Left ventricle myocardium superior (tissue), 1 donor: ENCODE data around the gene LETM1. TPM values are rescaled to one million over a fixed set of nuclear protein-coding genes. Genes with fewer than 3 reads are reported as not detected.

Experiments used
- ATAC-seq: fragments of 200-7000 bp; cut with Tn5 transposase; one replicate; pipeline ENCODE4 v1.9.1; 2020; ENCODE audit warnings: mild to moderate bottlenecking, moderate library complexity
- DNase-seq: peaks from one replicate; pipeline ENCODE4 v3.0.0-alpha.2; 2020
- intact Hi-C: fragments of 100-400 bp; cut with micrococcal nuclease; formaldehyde crosslinking; loops from one replicate; pipeline ENCODE4 v1.11.0; 2022
- total RNA-seq: library from RNA; stranded (reverse); fragmentation: NEBNext Ultra II Directional; extraction: Animal tissue kit (Norgen Biotek cat#: 25700); gene quantifications from one replicate; pipeline ENCODE4 v1.2.1, GENCODE V29; 2021
- donor health status: DM: no; HTN: yes; CAD: no; lungs with severe emphysema.

Gene LETM1
- total RNA-seq, 1 donor from 2014 or later: 46.2 TPM

GRCh38 chr4:1874201-1874600, 18.2 kb upstream of the LETM1 start:
- ATAC-seq (no peak), DNase-seq (no peak)
- intact Hi-C loops: no loop called here

- no peak for DNase-seq
- ATAC-seq: no peak
- intact Hi-C loops: no loop called here
Observed at GRCh38 chr4:1873776-1874175, 17.8 kb upstream of the LETM1 start.

- no peak for ATAC-seq
- DNase-seq: no peak
- intact Hi-C loops: no loop called here
Observed at GRCh38 chr4:1873291-1873690, 17.3 kb upstream of the LETM1 start.

GRCh38 chr4:1872870-1873269, 16.9 kb upstream of the LETM1 start:
- intact Hi-C loops: no loop called here
- no peak for ATAC-seq

GRCh38 chr4:1871471-1872021, 15.6 kb upstream of the LETM1 start:
- peak; percentile 2 for ATAC-seq
- no peak for DNase-seq
- intact Hi-C loops: no loop called here

More at GRCh38 chr4:1872870-1873269, 16.9 kb upstream of the LETM1 start:
- DNase-seq: no peak

- peak; percentile 87 for ATAC-seq
- intact Hi-C loops: no loop called here
- DNase-seq: peak; percentile 94
Observed at GRCh38 chr4:1870578-1871443, 14.9 kb upstream of the LETM1 start, which contains the start of gene NSD2. Gene NSD2 (plus strand): TSS chr4:1871393. CDS start chr4:1900655, 29,262 bp downstream.

GRCh38 chr4:1870328-1870577, 14.3 kb upstream of the LETM1 start:
- intact Hi-C loops: no loop called here
- peak; percentile 91 for DNase-seq
- ATAC-seq: peak; percentile 84

- ATAC-seq (no peak), DNase-seq (no peak)
- intact Hi-C loops: no loop called here
Observed at GRCh38 chr4:1869530-1870327, 13.8 kb upstream of the LETM1 start.

- ATAC-seq (no peak), DNase-seq (no peak)
- intact Hi-C loops: no loop called here
Observed at GRCh38 chr4:1868912-1869311, 13.0 kb upstream of the LETM1 start.

GRCh38 chr4:1868293-1868692, 12.3 kb upstream of the LETM1 start:
- intact Hi-C loops: no loop called here
- ATAC-seq: no peak
- no peak for DNase-seq

- intact Hi-C loops: no loop called here
- DNase-seq: no peak
- ATAC-seq: no peak
Observed at GRCh38 chr4:1866189-1866661, 10.3 kb upstream of the LETM1 start.

GRCh38 chr4:1864076-1865008, 8.4 kb upstream of the LETM1 start:
- intact Hi-C loops: no loop called here
- ATAC-seq (no peak), DNase-seq (no peak)

- intact Hi-C loops: no loop called here
- DNase-seq (no peak), ATAC-seq (no peak)
Observed at GRCh38 chr4:1863297-1864033, 7.5 kb upstream of the LETM1 start.

- DNase-seq: no peak
- intact Hi-C loops: no loop called here
- ATAC-seq: no peak
Observed at GRCh38 chr4:1862961-1863296, 7.0 kb upstream of the LETM1 start.

- DNase-seq (no peak), ATAC-seq (no peak)
- intact Hi-C loops: no loop called here
Observed at GRCh38 chr4:1862055-1862911, 6.3 kb upstream of the LETM1 start.

GRCh38 chr4:1859389-1859753, 3.4 kb upstream of the LETM1 start:
- no peak for DNase-seq
- intact Hi-C loops: no loop called here
- ATAC-seq: no peak

- intact Hi-C loops: no loop called here
- ATAC-seq: no peak
- no peak for DNase-seq
Observed at GRCh38 chr4:1857931-1858330, 2.0 kb upstream of the LETM1 start.
